NCI-H1930 (cell line): Measurements from ENCODE around the gene HTR7.
"Not testable (repeated sequence)": the region's sequence is repeated elsewhere in the genome, so short reads cannot be mapped to it uniquely, and the experiment has no call there.

Source experiments
- DNase-seq, 2 experiments: peaks; one replicate each; lab custom pipeline; 2025; lab: John Stamatoyannopoulos, UW

Gene HTR7

GRCh38 chr10:90858461-90858968, 676 bp upstream of the HTR7 start:
- no peak for DNase-seq

GRCh38 chr10:90856964-90857634, 740 bp downstream of the HTR7 start:
- DNase-seq, result no peak

- DNase-seq, result no peak
These were observed 1.6 kb downstream of the HTR7 start for GRCh38 chr10:90856261-90856660.

- no peak for DNase-seq
These were observed 2.7 kb downstream of the HTR7 start for GRCh38 chr10:90855126-90855525.

GRCh38 chr10:90849956-90850749, 7.7 kb downstream of the HTR7 start:
- no peak for DNase-seq

- no peak for DNase-seq
These were observed 10.4 kb downstream of the HTR7 start for GRCh38 chr10:90847436-90847835.

GRCh38 chr10:90846746-90847145, 11.1 kb downstream of the HTR7 start:
- DNase-seq, result no peak

GRCh38 chr10:90845726-90846125, 12.1 kb downstream of the HTR7 start:
- no peak for DNase-seq

- no peak for DNase-seq
These were observed 15.1 kb downstream of the HTR7 start for GRCh38 chr10:90842725-90843124.

GRCh38 chr10:90837486-90837885, 20.4 kb downstream of the HTR7 start:
- no peak for DNase-seq

- DNase-seq, result no peak
These were observed 23.5 kb downstream of the HTR7 start for GRCh38 chr10:90834326-90834725.

GRCh38 chr10:90832111-90832510, 25.7 kb downstream of the HTR7 start:
- DNase-seq, result no peak

GRCh38 chr10:90822508-90822907, 35.3 kb downstream of the HTR7 start:
- DNase-seq, result no peak

- DNase-seq, result not testable (repeated sequence)
These were observed 36.0 kb downstream of the HTR7 start for GRCh38 chr10:90821864-90822263.

- no peak for DNase-seq
These were observed 37.9 kb downstream of the HTR7 start for GRCh38 chr10:90819911-90820310.

- no peak for DNase-seq
These were observed 39.1 kb downstream of the HTR7 start for GRCh38 chr10:90818736-90819135.

- DNase-seq, result no peak
These were observed 40.5 kb downstream of the HTR7 start for GRCh38 chr10:90817128-90817889.

GRCh38 chr10:90816466-90816865, 41.4 kb downstream of the HTR7 start:
- DNase-seq, result no peak

- DNase-seq, result no peak
These were observed 44.1 kb downstream of the HTR7 start for GRCh38 chr10:90813594-90814365.

GRCh38 chr10:90807106-90807505, 50.7 kb downstream of the HTR7 start:
- DNase-seq, result not testable (repeated sequence)

GRCh38 chr10:90806677-90807076, 51.2 kb downstream of the HTR7 start:
- DNase-seq, result no peak

- no peak for DNase-seq
These were observed 52.6 kb downstream of the HTR7 start for GRCh38 chr10:90805206-90805605.
